NK-92 (cell line): ENCODE results near the gene SYNE4.
"Not testable (repeated sequence)": the region's sequence is repeated elsewhere in the genome, so short reads cannot be mapped to it uniquely, and the experiment has no call there.

ENCODE experiments used
- DNase-seq: peaks from one replicate; lab custom pipeline; 2025; ENCODE audit not compliant: unreplicated experiment; lab: John Stamatoyannopoulos, UW

SYNE4 gene

GRCh38 chr19:35957411-35957810, 51.2 kb downstream of the SYNE4 start:
- not testable (repeated sequence) for DNase-seq

GRCh38 chr19:35955881-35956634, 52.6 kb downstream of the SYNE4 start:
- no peak for DNase-seq
